A549 (cell line): ENCODE results near the gene NUCB1.

Experiments used
- EHF ChIP-seq: fragments of 250-450 bp; sonication (Bioruptor Pico); IDR thresholded peaks from 2 replicates; pipeline ENCODE4 v1.5.0; 2020; ENCODE audit warnings: mild to moderate bottlenecking
- EHMT2 ChIP-seq: fragments of 200-600 bp; sonication (generic); IDR thresholded peaks from 2 replicates; pipeline ENCODE4 v1.6.1; 2016; ENCODE audit warnings: antibody characterized with exemption, low read depth, mild to moderate bottlenecking, moderate library complexity
- ESRRA ChIP-seq: fragments of 150-350 bp; IDR thresholded peaks from 2 replicates; pipeline ENCODE4 v1.6.1; 2014; ENCODE audit warnings: mild to moderate bottlenecking, low read length, borderline replicate concordance
- NR3C1 ChIP-seq: fragments of >200 bp; sonication (Bioruptor Twin); formaldehyde crosslinking; IDR thresholded peaks from 3 replicates; pipeline ENCODE4 v1.6.1; 2017
- POLR2A ChIP-seq: IDR thresholded peaks from 2 replicates; pipeline ENCODE4 v1.6.1; 2012; ENCODE audit warnings: mild to moderate bottlenecking, low read length
- RARB ChIP-seq: fragments of 250-450 bp; sonication (Bioruptor Pico); IDR thresholded peaks from 2 replicates; pipeline ENCODE4 v1.8.0; 2021; ENCODE audit warnings: mild to moderate bottlenecking, moderate library complexity
- RCOR1 ChIP-seq: fragments of 150-350 bp; IDR thresholded peaks from 2 replicates; pipeline ENCODE4 v1.6.1; 2014; ENCODE audit warnings: antibody characterized with exemption, low read length, low read depth
- RFX5 ChIP-seq: fragments of 450-650 bp; IDR thresholded peaks from 2 replicates; pipeline ENCODE4 v1.7.1; 2014; ENCODE audit warnings: antibody characterized with exemption, mild to moderate bottlenecking, moderate library complexity
- TF ChIP-seq, protein P1 (sequence below): IDR thresholded peaks from 2 replicates; pipeline ENCODE4 v1.6.1; 2012
- TF ChIP-seq, protein P2 (sequence below): fragments of >200 bp; sonication (Bioruptor Twin); formaldehyde crosslinking; IDR thresholded peaks from 3 replicates; pipeline ENCODE4 v1.5.1; 2016
- TF ChIP-seq, protein P3 (sequence below): fragments of 450-650 bp; IDR thresholded peaks from 2 replicates; pipeline ENCODE4 v1.6.1; 2014; ENCODE audit warnings: antibody characterized with exemption
- TF ChIP-seq, protein P4 (sequence below): fragments of >200 bp; sonication (Bioruptor Twin); formaldehyde crosslinking; IDR thresholded peaks from 2 replicates; pipeline ENCODE4 v1.6.1; 2016
- TF ChIP-seq, protein P5 (sequence below): fragments of 250-450 bp; sonication (Bioruptor Pico); IDR thresholded peaks from 2 replicates; pipeline ENCODE4 v1.5.0; 2021; ENCODE audit warnings: mild to moderate bottlenecking, moderate library complexity, borderline replicate concordance

DNA sequence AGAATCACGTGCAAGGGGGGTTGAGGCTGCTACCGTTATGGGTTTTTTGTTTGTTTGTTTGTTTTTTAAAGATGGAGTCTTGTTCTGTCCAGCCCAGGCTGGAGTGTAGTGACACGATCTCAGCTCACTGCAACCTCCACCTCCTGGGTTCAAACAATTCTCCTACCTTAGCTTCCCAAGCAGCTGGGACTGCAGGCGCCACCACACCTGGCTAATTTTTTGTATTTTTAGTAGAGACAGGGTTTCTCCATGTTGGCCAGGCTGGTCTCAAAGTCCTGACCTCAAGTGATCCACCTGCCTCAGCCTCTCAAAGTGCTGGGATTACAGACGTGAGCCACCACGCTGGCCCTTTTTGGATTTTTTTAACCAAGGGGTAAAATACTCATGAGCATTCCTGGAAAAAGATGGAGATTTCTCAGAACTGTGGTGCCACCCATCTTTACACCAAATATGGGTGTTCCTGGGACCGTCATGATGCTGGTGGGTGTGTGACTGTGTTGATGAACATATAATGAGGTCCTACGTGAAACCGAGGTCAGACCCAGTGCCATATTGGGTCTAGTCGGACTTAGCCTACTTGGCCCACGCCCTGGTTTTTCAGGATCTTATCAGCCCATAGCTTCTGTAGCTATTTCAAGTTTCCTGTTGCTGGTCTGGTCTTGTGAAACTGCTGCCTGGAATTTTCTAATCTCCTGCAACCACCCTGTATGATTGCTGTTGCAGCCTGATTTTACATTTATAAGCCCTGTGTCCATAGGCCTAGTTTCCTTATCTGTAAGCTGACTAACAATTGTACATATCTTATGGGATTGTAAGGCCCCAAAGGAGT is 21.7 kb upstream of the NUCB1 start:
- TF ChIP-seq, protein P1, sequence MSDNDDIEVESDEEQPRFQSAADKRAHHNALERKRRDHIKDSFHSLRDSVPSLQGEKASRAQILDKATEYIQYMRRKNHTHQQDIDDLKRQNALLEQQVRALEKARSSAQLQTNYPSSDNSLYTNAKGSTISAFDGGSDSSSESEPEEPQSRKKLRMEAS: no peak
- no peak for TF ChIP-seq ESRRA
- TF ChIP-seq RCOR1: no peak
- TF ChIP-seq, protein P2, sequence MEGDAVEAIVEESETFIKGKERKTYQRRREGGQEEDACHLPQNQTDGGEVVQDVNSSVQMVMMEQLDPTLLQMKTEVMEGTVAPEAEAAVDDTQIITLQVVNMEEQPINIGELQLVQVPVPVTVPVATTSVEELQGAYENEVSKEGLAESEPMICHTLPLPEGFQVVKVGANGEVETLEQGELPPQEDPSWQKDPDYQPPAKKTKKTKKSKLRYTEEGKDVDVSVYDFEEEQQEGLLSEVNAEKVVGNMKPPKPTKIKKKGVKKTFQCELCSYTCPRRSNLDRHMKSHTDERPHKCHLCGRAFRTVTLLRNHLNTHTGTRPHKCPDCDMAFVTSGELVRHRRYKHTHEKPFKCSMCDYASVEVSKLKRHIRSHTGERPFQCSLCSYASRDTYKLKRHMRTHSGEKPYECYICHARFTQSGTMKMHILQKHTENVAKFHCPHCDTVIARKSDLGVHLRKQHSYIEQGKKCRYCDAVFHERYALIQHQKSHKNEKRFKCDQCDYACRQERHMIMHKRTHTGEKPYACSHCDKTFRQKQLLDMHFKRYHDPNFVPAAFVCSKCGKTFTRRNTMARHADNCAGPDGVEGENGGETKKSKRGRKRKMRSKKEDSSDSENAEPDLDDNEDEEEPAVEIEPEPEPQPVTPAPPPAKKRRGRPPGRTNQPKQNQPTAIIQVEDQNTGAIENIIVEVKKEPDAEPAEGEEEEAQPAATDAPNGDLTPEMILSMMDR: no peak
- TF ChIP-seq, protein P3, sequence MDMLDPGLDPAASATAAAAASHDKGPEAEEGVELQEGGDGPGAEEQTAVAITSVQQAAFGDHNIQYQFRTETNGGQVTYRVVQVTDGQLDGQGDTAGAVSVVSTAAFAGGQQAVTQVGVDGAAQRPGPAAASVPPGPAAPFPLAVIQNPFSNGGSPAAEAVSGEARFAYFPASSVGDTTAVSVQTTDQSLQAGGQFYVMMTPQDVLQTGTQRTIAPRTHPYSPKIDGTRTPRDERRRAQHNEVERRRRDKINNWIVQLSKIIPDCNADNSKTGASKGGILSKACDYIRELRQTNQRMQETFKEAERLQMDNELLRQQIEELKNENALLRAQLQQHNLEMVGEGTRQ: no peak
- TF ChIP-seq POLR2A: no peak
- TF ChIP-seq, protein P4, sequence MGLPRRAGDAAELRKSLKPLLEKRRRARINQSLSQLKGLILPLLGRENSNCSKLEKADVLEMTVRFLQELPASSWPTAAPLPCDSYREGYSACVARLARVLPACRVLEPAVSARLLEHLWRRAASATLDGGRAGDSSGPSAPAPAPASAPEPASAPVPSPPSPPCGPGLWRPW: no peak
- TF ChIP-seq EHF (CRISPR knock-in tag): no peak; the same call in 1 of the 2 replicates
- TF ChIP-seq, protein P5, sequence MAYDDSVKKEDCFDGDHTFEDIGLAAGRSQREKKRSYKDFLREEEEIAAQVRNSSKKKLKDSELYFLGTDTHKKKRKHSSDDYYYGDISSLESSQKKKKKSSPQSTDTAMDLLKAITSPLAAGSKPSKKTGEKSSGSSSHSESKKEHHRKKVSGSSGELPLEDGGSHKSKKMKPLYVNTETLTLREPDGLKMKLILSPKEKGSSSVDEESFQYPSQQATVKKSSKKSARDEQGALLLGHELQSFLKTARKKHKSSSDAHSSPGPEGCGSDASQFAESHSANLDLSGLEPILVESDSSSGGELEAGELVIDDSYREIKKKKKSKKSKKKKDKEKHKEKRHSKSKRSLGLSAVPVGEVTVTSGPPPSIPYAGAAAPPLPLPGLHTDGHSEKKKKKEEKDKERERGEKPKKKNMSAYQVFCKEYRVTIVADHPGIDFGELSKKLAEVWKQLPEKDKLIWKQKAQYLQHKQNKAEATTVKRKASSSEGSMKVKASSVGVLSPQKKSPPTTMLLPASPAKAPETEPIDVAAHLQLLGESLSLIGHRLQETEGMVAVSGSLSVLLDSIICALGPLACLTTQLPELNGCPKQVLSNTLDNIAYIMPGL (CRISPR knock-in tag): peak; percentile 75; the same call in 1 of the 2 replicates
- TF ChIP-seq EHMT2: no peak
- TF ChIP-seq RFX5: no peak
- TF ChIP-seq RARB: peak; percentile 66
- TF ChIP-seq NR3C1: no peak
